Caki2 (cell line): ENCODE data around the gene PAN2. TPM values are rescaled to one million over a fixed set of nuclear protein-coding genes. Genes with fewer than 3 reads are reported as not detected.

Source experiments
- DNase-seq: peaks from one replicate; pipeline ENCODE4 v3.0.0-alpha.2; 2015; ENCODE audit warnings: low read depth
- in situ Hi-C: cut with HindIII; loops from 2 replicates; pipeline ENCODE4 v1.10.0; 2016; ENCODE audit warnings: low sequenced_read_pairs, low pct_unique_long_range_greater_than_20kb, mixed read lengths
- total RNA-seq: library from RNA; depleted of rRNA; stranded (reverse); fragments of >200 nt; shearing (Covaris generic); gene quantifications from 2 replicates; pipeline ENCODE4 v1.2.3, GENCODE V29; 2014; ENCODE audit warnings: low replicate concordance; rRNA removed

PAN2 gene, protein sequence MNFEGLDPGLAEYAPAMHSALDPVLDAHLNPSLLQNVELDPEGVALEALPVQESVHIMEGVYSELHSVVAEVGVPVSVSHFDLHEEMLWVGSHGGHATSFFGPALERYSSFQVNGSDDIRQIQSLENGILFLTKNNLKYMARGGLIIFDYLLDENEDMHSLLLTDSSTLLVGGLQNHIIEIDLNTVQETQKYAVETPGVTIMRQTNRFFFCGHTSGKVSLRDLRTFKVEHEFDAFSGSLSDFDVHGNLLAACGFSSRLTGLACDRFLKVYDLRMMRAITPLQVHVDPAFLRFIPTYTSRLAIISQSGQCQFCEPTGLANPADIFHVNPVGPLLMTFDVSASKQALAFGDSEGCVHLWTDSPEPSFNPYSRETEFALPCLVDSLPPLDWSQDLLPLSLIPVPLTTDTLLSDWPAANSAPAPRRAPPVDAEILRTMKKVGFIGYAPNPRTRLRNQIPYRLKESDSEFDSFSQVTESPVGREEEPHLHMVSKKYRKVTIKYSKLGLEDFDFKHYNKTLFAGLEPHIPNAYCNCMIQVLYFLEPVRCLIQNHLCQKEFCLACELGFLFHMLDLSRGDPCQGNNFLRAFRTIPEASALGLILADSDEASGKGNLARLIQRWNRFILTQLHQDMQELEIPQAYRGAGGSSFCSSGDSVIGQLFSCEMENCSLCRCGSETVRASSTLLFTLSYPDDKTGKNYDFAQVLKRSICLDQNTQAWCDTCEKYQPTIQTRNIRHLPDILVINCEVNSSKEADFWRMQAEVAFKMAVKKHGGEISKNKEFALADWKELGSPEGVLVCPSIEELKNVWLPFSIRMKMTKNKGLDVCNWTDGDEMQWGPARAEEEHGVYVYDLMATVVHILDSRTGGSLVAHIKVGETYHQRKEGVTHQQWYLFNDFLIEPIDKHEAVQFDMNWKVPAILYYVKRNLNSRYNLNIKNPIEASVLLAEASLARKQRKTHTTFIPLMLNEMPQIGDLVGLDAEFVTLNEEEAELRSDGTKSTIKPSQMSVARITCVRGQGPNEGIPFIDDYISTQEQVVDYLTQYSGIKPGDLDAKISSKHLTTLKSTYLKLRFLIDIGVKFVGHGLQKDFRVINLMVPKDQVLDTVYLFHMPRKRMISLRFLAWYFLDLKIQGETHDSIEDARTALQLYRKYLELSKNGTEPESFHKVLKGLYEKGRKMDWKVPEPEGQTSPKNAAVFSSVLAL
- 29.0 and 59.6 TPM in 2 replicates for total RNA-seq

DNA sequence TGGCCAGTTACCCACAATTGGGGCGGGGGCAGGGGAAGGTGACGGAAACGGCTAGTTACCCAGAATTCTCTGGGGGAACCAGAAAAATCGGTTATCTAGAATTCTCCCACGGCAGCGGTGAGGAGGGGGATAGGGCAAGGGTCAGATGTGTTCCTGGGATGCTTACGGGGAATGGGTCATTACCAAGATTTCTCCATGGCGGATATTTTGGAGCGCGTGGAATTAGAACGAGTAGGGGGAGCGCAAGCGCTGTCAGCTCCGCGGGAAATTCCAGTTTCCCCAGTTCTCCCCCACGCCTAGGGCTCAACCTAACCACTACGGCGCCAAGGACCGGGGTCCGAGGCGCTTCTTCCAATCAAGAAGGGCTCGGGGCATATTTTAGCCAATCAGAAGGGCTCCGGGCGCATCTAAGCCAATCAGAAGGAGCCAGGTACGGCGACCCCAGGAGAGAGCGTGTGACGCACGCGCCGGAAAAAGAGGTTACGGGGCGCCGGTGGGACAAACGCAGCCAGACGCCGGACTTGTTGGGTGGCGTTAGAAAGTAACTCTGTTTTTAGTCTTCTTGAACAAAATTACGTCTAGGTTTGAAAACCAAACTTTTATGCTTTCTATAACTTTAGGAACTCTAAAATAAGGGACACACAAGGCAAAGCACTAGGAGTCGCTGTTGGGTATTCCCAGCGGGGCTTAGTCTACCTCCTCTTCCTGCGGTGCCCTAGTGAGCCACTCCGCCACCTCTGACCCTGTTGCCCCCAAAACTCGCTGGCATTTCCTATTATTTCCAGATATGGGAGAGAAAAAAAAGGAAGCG is at the start of gene PAN2:
Gene PAN2, minus strand, starts transcription at position 322 of the 811 bp plus-strand sequence. CDS start 906 bp downstream, outside the sequence.
- in situ Hi-C loops, result no loop called here
- peak; percentile 98 for DNase-seq

DNA sequence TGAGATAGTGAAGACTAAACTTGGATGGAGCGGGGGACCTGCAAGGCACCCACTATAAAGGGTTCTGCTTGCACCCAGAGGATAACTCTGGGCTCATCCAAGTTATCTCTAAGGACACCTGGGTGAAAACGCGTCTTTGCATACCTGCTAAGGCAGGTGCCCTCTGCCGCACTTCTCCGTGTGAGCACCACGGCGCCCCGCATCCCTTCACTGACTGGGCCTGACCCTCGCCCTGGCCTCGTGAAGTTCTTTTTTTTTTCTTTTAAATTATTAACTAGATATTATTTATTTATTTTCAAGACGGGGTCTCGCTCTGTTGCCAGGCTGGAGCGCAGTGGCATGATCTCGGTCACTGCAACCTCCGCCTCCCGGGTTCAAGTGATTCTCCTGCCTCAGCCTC is 48.8 kb upstream of the PAN2 start:
- DNase-seq, result no peak
- in situ Hi-C loops, result no loop called here

- in situ Hi-C loops, result no loop called here
- DNase-seq, result no peak
Observed at GRCh38 chr12:56377989-56378316, 44.2 kb upstream of the PAN2 start.

DNA sequence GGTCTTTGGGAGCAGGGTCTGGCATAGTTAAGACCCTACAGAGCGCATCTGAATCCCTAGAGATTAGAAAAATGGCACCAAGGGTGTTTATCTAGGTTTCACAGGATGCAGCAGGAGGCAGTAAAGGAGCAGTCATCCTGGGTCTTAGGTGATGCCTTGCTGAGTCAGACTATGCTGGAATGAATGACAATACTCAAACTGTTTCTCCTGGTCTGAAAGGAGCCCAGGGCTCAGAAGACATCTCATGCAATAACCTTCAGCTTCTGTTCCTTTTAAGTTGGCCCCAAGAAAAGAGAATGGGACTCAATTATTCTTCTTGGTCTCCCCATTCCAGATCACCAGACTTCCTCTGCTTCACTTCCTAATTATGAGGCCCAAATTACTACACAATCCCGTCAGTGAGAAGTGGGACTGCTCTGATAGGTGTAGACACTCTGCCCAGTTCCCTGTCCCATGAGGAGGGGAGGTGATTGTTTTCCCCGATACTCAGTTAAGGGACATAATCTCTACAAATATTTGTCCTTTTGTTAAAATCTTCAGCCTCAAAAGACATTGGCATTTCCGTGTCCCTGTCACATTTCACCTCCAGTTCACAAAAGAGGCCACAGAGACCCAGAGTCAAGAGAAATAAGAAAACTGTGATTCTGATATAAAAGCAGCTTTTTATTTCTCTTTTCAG is 43.6 kb upstream of the PAN2 start:
- DNase-seq, result peak; percentile 59
- in situ Hi-C loops, result no loop called here

DNA sequence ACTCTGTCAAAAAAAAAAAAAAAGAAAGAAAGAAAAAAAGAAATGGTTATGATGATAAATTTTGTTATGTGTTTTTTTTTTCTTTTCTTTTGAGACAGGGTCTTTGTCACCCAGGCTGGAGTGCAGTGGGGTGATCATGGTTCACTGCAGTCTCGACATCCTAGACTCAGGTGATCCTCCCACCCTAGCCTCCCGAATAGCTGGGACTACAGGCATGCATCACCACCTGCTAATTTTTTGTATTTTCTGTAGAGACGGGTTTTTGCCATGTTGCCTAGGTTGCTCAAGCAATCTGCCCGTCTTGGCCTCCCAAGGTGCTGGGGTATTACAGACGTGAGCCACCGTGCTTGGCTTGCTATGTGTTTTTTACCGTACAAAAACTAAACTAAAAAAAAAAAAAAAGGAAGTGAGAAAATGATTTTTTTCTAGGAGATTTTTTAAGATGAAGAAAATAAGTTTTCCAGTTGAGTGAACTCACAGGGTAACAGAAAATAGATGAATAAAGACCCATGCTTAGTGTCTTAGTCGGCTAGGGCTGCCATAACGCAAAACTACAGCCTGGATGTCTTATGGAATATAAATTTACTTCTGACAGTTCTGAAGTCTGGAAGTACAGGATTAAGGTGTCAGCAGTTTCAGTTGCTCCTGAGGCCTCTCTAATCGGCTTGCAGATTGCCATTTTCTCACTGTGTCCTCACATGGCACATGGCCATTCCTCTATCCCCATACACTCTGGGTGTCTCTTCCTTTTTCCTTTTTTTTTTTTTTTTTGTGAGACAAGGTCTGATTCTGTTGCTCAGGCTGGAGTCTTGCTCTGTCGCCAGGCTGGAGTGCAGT is 42.0 kb upstream of the PAN2 start:
- no peak for DNase-seq
- in situ Hi-C loops, result no loop called here

- in situ Hi-C loops, result no loop called here
- DNase-seq, result peak; percentile 97
Observed at GRCh38 chr12:56374726-56375597, 41.2 kb upstream of the PAN2 start.

DNA sequence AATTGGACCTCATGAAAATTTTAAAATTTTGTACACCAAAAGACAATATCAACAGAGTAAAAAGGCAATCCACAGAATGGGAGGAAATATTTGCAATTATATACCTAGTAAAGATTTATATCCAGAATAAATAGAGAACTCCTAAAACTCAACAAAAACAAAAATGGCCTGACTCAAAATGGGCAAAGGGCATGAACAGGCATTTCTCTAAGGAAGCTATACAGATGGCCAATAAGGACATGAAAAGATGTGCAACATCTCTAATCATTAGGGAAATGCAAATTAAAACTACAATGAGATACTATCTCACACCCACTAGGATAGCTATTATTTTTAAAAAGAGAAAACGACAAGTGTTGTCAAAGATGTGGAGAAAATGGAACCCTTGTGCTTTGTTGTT is 39.7 kb upstream of the PAN2 start:
- no peak for DNase-seq
- in situ Hi-C loops, result no loop called here

- in situ Hi-C loops, result no loop called here
- DNase-seq, result no peak
Observed at GRCh38 chr12:56366948-56367347, 33.1 kb upstream of the PAN2 start.

- in situ Hi-C loops, result no loop called here
- DNase-seq, result no peak
Observed at GRCh38 chr12:56362130-56363059, 28.6 kb upstream of the PAN2 start, which contains the start of gene APOF. APOF (minus strand) TSS chr12:56362857; CDS start chr12:56362745, 112 bp downstream.

DNA sequence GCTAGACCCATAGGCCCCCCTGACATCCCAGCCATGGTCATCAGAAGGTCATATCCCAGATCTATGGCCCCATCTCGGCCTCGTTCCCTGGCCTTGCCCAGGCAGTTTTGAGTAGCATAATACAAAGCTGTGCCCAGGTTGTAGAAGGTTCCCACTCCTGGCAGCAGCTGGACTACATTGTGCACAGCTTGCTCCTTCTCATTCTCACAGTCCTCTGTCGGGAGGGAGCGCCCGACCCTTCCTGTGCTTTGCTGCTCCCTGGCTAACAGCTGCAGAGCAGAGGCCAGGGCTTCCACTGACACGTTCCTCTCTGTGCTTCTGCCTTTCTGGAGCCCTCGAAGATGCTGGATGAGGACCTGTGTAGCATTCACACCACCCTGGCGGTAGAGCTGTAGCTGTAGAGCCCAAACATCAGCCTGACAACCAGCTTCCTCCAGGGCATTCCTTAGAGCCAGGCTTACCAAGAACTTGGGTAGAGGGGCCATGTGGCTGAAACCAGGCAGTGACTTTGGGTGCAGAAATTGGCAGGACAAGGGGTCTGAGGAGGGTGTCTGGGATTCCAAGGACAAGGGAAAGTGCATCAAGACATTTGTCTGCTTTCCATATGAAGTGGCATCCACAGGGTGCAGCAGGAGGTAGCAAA is 27.8 kb upstream of the PAN2 start:
- in situ Hi-C loops, result no loop called here
- DNase-seq, result no peak

DNA sequence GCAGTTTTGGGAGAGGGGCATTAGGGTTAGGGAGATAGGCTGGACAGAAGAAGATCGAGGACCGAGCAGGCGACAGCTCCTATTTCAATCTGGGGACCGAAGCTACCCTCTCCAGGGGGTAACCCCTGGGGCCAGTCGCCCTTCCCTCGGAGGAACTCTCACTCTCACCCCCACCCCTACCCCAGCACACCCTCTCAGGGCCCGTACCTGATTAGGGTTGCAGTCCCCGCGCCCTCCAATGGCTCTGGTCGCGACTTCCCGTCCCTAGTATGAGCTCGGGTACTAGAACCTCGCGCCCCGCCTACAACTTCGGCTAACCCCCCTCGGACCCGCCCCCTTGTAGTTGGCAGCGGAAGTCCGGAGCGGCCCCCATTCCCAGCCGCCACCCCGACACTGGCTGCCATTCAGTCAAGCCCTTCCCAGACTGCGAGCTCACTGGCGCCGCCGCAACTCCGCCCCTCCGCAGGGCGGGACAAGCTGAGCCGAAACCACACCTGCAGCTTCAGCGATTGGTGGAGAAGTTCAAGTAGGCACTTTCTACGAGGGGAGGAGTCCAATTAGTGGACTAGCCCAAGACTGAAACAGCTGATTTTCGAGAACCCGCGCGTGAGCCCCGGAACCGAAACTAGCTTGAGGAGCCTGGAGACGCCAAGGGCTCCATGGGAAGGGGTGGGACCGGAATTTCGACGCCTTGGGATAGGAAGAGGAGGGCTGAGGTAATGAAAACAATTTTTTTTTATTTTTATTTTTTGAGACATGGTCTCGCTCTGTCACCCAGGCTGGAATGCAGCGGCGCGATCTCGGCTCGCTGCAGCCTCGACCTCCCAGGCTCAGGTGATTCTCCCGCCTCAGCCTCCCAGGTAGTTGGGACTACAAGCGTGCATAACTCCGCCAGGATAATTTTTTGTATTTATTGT is 26.3 kb upstream of the PAN2 start, which contains the start of gene STAT2:
Gene STAT2, minus strand, starts transcription at position 257 of the 917 bp plus-strand sequence. CDS start 3,536 bp downstream, outside the sequence.
- in situ Hi-C loops, result no loop called here
- peak; percentile 100 for DNase-seq

DNA sequence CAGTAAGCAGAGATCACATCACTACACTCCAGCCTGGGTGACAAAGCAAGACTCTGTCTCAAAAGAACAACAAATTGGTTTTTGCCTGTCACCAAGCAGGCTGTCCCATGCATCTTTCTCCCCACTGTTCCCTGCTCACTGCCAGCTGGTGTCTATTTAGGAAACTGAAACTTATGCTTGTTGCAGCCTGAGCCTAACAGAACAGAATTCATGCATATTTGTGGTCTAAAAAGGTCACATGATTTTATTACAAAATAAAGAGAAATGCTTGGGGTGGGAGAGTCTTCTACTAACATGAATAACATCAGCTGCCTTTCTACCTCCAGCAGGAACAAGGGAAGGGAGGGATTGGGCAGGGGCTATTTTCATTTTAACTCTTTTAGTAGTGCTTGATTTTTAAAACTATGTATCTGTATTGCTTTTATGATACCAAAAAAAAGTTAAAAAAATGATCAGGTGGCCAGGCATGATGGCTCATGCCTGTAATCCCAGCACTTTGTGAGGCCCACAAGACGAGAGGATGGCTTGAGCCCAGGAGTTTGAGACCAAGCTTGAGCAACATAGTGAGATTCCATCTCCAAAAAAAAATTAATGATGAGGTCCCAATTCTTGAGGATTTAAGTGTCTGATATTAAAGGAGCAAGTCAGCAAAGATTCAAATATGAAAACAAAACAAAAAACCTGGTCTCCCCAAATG is 25.2 kb upstream of the PAN2 start:
- in situ Hi-C loops, result no loop called here

GRCh38 chr12:56351325-56351724 is 17.5 kb upstream of the PAN2 start:
- in situ Hi-C loops, result no loop called here

More for the DNA sequence above, 25.2 kb upstream of the PAN2 start:
- DNase-seq, result peak; percentile 66

More at GRCh38 chr12:56351325-56351724, 17.5 kb upstream of the PAN2 start:
- DNase-seq, result no peak
